Karpas-422 (cell line): ENCODE results near the gene TRPV3. TPM values are rescaled to one million over a fixed set of nuclear protein-coding genes. Genes with fewer than 3 reads are reported as not detected.
"Not testable (repeated sequence)": the region's sequence is repeated elsewhere in the genome, so short reads cannot be mapped to it uniquely, and the experiment has no call there.

Experiments used
- DNase-seq: peaks from one replicate; pipeline ENCODE4 v3.0.0-alpha.2; 2015
- H2AFZ ChIP-seq: fragments of 200-600 bp; sonication (generic); 2 replicates; pipeline ENCODE4 v1.6.1; 2014; ENCODE audit warnings: antibody characterized with exemption, low read length, mixed read lengths
- H3K27ac ChIP-seq: fragments of 200-600 bp; sonication (generic); 2 replicates; pipeline ENCODE4 v1.5.1; 2014; ENCODE audit warnings: mild to moderate bottlenecking, low read length, moderate library complexity
- H3K27me3 ChIP-seq: fragments of 200-600 bp; sonication (generic); 2 replicates; pipeline ENCODE4 v1.6.1; 2014; ENCODE audit warnings: low read length, mixed read lengths
- H3K36me3 ChIP-seq: fragments of 200-600 bp; sonication (generic); 2 replicates; pipeline ENCODE4 v1.6.1; 2014; ENCODE audit warnings: low read length, mixed read lengths; ENCODE audit not compliant: insufficient read depth
- H3K4me1 ChIP-seq: fragments of 200-600 bp; sonication (generic); 2 replicates; pipeline ENCODE4 v1.6.1; 2014; ENCODE audit warnings: mild to moderate bottlenecking, low read length, mixed read lengths
- H3K4me2 ChIP-seq: fragments of 200-600 bp; sonication (generic); 2 replicates; pipeline ENCODE4 v1.6.1; 2014; ENCODE audit warnings: low read length, low read depth, mild to moderate bottlenecking; ENCODE audit not compliant: poor library complexity, severe bottlenecking
- H3K4me3 ChIP-seq: fragments of 200-600 bp; sonication (generic); 2 replicates; pipeline ENCODE4 v1.5.1; 2014; ENCODE audit warnings: mild to moderate bottlenecking, antibody characterized with exemption, low read length, mixed read lengths
- H3K79me2 ChIP-seq: fragments of 200-600 bp; sonication (generic); 2 replicates; pipeline ENCODE4 v1.6.1; 2014; ENCODE audit warnings: mild to moderate bottlenecking, low read length, mixed read lengths
- H3K9ac ChIP-seq: fragments of 200-600 bp; sonication (generic); 2 replicates; pipeline ENCODE4 v1.6.0; 2014; ENCODE audit warnings: low read length
- H3K9me2 ChIP-seq: fragments of 200-600 bp; sonication (generic), shearing (Covaris generic); replicated peaks from 2 replicates; pipeline ENCODE4 v1.6.0; 2014; ENCODE audit warnings: mild to moderate bottlenecking, low read length, moderate library complexity; ENCODE audit not compliant: insufficient read depth
- H3K9me3 ChIP-seq: fragments of 300-700, 200-600 bp; sonication (generic); 2 replicates; pipeline ENCODE4 v1.6.1; 2014; ENCODE audit warnings: low read length, mixed read lengths
- H4K20me1 ChIP-seq: fragments of 200-600 bp; sonication (generic); 2 replicates; pipeline ENCODE4 v1.6.1; 2014; ENCODE audit warnings: mild to moderate bottlenecking, antibody characterized with exemption, low read length, low read depth; ENCODE audit not compliant: insufficient read depth
- total RNA-seq: library from RNA; depleted of rRNA; stranded (reverse); fragments of >200 nt; shearing (Covaris generic); gene quantifications from 2 replicates; pipeline ENCODE4 v1.2.3, GENCODE V29; 2014; ENCODE audit warnings: low replicate concordance

The TRPV3 gene
- total RNA-seq, 1 experiment from 2014 or later: 1.4 TPM

- H3K9ac ChIP-seq: no peak overlapping the region
- DNase-seq: no peak
- no peaks in the 10 kb centered on the region for H3K79me2 ChIP-seq
- H3K4me2 ChIP-seq: no peak overlapping the region
- H3K9me2 ChIP-seq: no peaks in the 10 kb centered on the region
- no peaks in the 10 kb centered on the region for H3K4me1 ChIP-seq
- no peak overlapping the region for H3K27ac ChIP-seq
- H3K9me3 ChIP-seq: no peaks in the 10 kb centered on the region
- no peak overlapping the region for H2AFZ ChIP-seq
- H3K4me3 ChIP-seq: no peak overlapping the region
- no peaks in the 10 kb centered on the region for H4K20me1 ChIP-seq
- H3K27me3 ChIP-seq: no peaks in the 10 kb centered on the region
- no peaks in the 10 kb centered on the region for H3K36me3 ChIP-seq
Observed at GRCh38 chr17:3528880-3529511, 28.6 kb downstream of the TRPV3 start.

GRCh38 chr17:3528403-3528851, 29.2 kb downstream of the TRPV3 start:
- DNase-seq: no peak
- H4K20me1 ChIP-seq: no peaks in the 10 kb centered on the region
- H3K79me2 ChIP-seq: no peaks in the 10 kb centered on the region

GRCh38 chr17:3527896-3528295, 29.7 kb downstream of the TRPV3 start:
- Histone ChIP-seq H3K4me3 (no peak overlapping the region), H3K79me2 (no peaks in the 10 kb centered on the region), H3K9me2 (no peaks in the 10 kb centered on the region), H3K27me3 (no peaks in the 10 kb centered on the region), H3K4me1 (no peaks in the 10 kb centered on the region), H3K9me3 (no peaks in the 10 kb centered on the region), H3K36me3 (no peaks in the 10 kb centered on the region), H2AFZ (no peak overlapping the region), H3K9ac (no peak overlapping the region), H3K27ac (no peak overlapping the region), H3K4me2 (no peak overlapping the region), H4K20me1 (no peaks in the 10 kb centered on the region)
- DNase-seq: no peak

More at GRCh38 chr17:3528403-3528851, 29.2 kb downstream of the TRPV3 start:
- Histone ChIP-seq H3K27ac (no peak overlapping the region), H3K4me2 (no peak overlapping the region), H3K27me3 (no peaks in the 10 kb centered on the region), H3K4me1 (no peaks in the 10 kb centered on the region), H3K9me3 (no peaks in the 10 kb centered on the region), H3K9me2 (no peaks in the 10 kb centered on the region), H3K4me3 (no peak overlapping the region), H3K9ac (no peak overlapping the region), H3K36me3 (no peaks in the 10 kb centered on the region), H2AFZ (no peak overlapping the region)

- DNase-seq: no peak
- Histone ChIP-seq H3K4me2 (no peak overlapping the region), H3K9me2 (no peaks in the 10 kb centered on the region), H3K4me3 (no peak overlapping the region), H3K36me3 (no peaks in the 10 kb centered on the region), H2AFZ (no peak overlapping the region), H3K27me3 (no peaks in the 10 kb centered on the region), H4K20me1 (no peaks in the 10 kb centered on the region), H3K79me2 (no peaks in the 10 kb centered on the region), H3K9me3 (no peaks in the 10 kb centered on the region), H3K4me1 (no peaks in the 10 kb centered on the region), H3K27ac (no peak overlapping the region), H3K9ac (no peak overlapping the region)
Observed at GRCh38 chr17:3527468-3527867, 30.1 kb downstream of the TRPV3 start.

GRCh38 chr17:3526971-3527370, 30.6 kb downstream of the TRPV3 start:
- Histone ChIP-seq H3K4me2 (no peak overlapping the region), H4K20me1 (no peaks in the 10 kb centered on the region), H3K27me3 (no peaks in the 10 kb centered on the region), H2AFZ (no peak overlapping the region), H3K79me2 (no peaks in the 10 kb centered on the region), H3K9me3 (no peaks in the 10 kb centered on the region), H3K27ac (no peak overlapping the region), H3K9me2 (no peaks in the 10 kb centered on the region), H3K4me3 (no peak overlapping the region), H3K4me1 (no peaks in the 10 kb centered on the region), H3K36me3 (no peaks in the 10 kb centered on the region), H3K9ac (no peak overlapping the region)
- no peak for DNase-seq

GRCh38 chr17:3526491-3526890, 31.1 kb downstream of the TRPV3 start:
- H3K36me3 ChIP-seq: no peaks in the 10 kb centered on the region
- no peaks in the 10 kb centered on the region for H3K4me1 ChIP-seq
- H3K9me3 ChIP-seq: no peaks in the 10 kb centered on the region
- no peaks in the 10 kb centered on the region for H3K27me3 ChIP-seq
- no peak overlapping the region for H2AFZ ChIP-seq
- no peaks in the 10 kb centered on the region for H3K9me2 ChIP-seq
- no peak overlapping the region for H3K27ac ChIP-seq
- H4K20me1 ChIP-seq: no peaks in the 10 kb centered on the region
- no peak overlapping the region for H3K4me3 ChIP-seq
- no peak overlapping the region for H3K9ac ChIP-seq
- H3K4me2 ChIP-seq: no peak overlapping the region
- H3K79me2 ChIP-seq: no peaks in the 10 kb centered on the region
- DNase-seq: no peak

- Histone ChIP-seq H3K4me1 (no peaks in the 10 kb centered on the region), H2AFZ (no peak overlapping the region), H3K27ac (no peak overlapping the region), H3K9ac (no peak overlapping the region), H3K27me3 (no peaks in the 10 kb centered on the region), H3K79me2 (no peaks in the 10 kb centered on the region), H3K4me2 (no peak overlapping the region), H3K36me3 (no peaks in the 10 kb centered on the region), H3K9me2 (no peaks in the 10 kb centered on the region), H3K9me3 (no peaks in the 10 kb centered on the region), H3K4me3 (no peak overlapping the region), H4K20me1 (no peaks in the 10 kb centered on the region)
- DNase-seq: no peak
Observed at GRCh38 chr17:3524024-3524423, 33.6 kb downstream of the TRPV3 start.

GRCh38 chr17:3519472-3519871, 38.1 kb downstream of the TRPV3 start:
- not testable (repeated sequence) for H4K20me1 ChIP-seq, DNase-seq, H3K27me3 ChIP-seq, H3K4me1 ChIP-seq, H2AFZ ChIP-seq, H3K9me2 ChIP-seq, H3K4me3 ChIP-seq, H3K79me2 ChIP-seq, H3K36me3 ChIP-seq, H3K9ac ChIP-seq, H3K4me2 ChIP-seq, H3K27ac ChIP-seq, H3K9me3 ChIP-seq
